ENCODE results near the gene ADAMTS6. TPM values are rescaled to one million over a fixed set of nuclear protein-coding genes. Genes with fewer than 3 reads are reported as not detected.

The ADAMTS6 gene
- total RNA-seq, 1 donor, result 150 TPM

GRCh38 chr5:65151614-65152013 lies 330.1 kb downstream of the ADAMTS6 start:
- H3K27me3 ChIP-seq (ENCODE audit: insufficient read depth, low read length), result no peaks in the 10 kb centered on the region
- no peak for DNase-seq (ENCODE audit: insufficient read length, low spot score, missing footprints)
- no peak for TF ChIP-seq CTCF (IDR thresholded peaks at IDR 0.05; ENCODE audit: extremely low read depth, low read depth, low read length)
- H2AFZ ChIP-seq (ENCODE audit: low read length), result no peak overlapping the region
- H3K4me3 ChIP-seq (ENCODE audit: insufficient read depth, low read length), result no peak overlapping the region
- H3K27ac ChIP-seq (ENCODE audit: low read depth, low read length), result peak overlapping the region; percentile 61
- no peaks in the 10 kb centered on the region for H4K20me1 ChIP-seq (ENCODE audit: insufficient read depth, low read length)
- H3K79me2 ChIP-seq (ENCODE audit: insufficient read depth, low read length), result peaks cover 3% of the 10 kb centered on the region
- H3K4me2 ChIP-seq (ENCODE audit: insufficient read depth, low read length), result no peak overlapping the region
- no peaks in the 10 kb centered on the region for H3K9me3 ChIP-seq (ENCODE audit: low read depth, low read length)
- peaks cover 18% of the 10 kb centered on the region for H3K4me1 ChIP-seq (ENCODE audit: insufficient read depth, low read length)
- peaks cover 43% of the 10 kb centered on the region for H3K36me3 ChIP-seq (ENCODE audit: insufficient read depth, low read length)

GRCh38 chr5:65150599-65151304 lies 331.0 kb downstream of the ADAMTS6 start:
- H2AFZ ChIP-seq (ENCODE audit: low read length), result no peak overlapping the region
- peak; percentile 36 for DNase-seq (ENCODE audit: insufficient read length, low spot score, missing footprints)
- no peaks in the 10 kb centered on the region for H3K9me3 ChIP-seq (ENCODE audit: low read depth, low read length)
- H4K20me1 ChIP-seq (ENCODE audit: insufficient read depth, low read length), result no peaks in the 10 kb centered on the region
- H3K4me2 ChIP-seq (ENCODE audit: insufficient read depth, low read length), result no peak overlapping the region
- H3K27me3 ChIP-seq (ENCODE audit: insufficient read depth, low read length), result no peaks in the 10 kb centered on the region
- no peak overlapping the region for H3K27ac ChIP-seq (ENCODE audit: low read depth, low read length)
- H3K79me2 ChIP-seq (ENCODE audit: insufficient read depth, low read length), result peaks cover 3% of the 10 kb centered on the region
- H3K36me3 ChIP-seq (ENCODE audit: insufficient read depth, low read length), result peaks cover 44% of the 10 kb centered on the region
- H3K4me1 ChIP-seq (ENCODE audit: insufficient read depth, low read length), result peaks cover 18% of the 10 kb centered on the region
- H3K4me3 ChIP-seq (ENCODE audit: insufficient read depth, low read length), result no peak overlapping the region
- no peak for TF ChIP-seq CTCF (IDR thresholded peaks at IDR 0.05; ENCODE audit: extremely low read depth, low read depth, low read length)

GRCh38 chr5:65149827-65150226 lies 331.9 kb downstream of the ADAMTS6 start:
- no peaks in the 10 kb centered on the region for H3K27me3 ChIP-seq (ENCODE audit: insufficient read depth, low read length)
- H3K79me2 ChIP-seq (ENCODE audit: insufficient read depth, low read length), result peaks cover 3% of the 10 kb centered on the region
- H3K36me3 ChIP-seq (ENCODE audit: insufficient read depth, low read length), result peaks cover 51% of the 10 kb centered on the region
- H4K20me1 ChIP-seq (ENCODE audit: insufficient read depth, low read length), result no peaks in the 10 kb centered on the region
- peaks cover 18% of the 10 kb centered on the region for H3K4me1 ChIP-seq (ENCODE audit: insufficient read depth, low read length)
- H3K4me2 ChIP-seq (ENCODE audit: insufficient read depth, low read length), result no peak overlapping the region
- TF ChIP-seq CTCF (IDR thresholded peaks at IDR 0.05; ENCODE audit: extremely low read depth, low read depth, low read length), result no peak
- no peak overlapping the region for H3K4me3 ChIP-seq (ENCODE audit: insufficient read depth, low read length)
- H2AFZ ChIP-seq (ENCODE audit: low read length), result no peak overlapping the region
- no peak overlapping the region for H3K27ac ChIP-seq (ENCODE audit: low read depth, low read length)
- DNase-seq (ENCODE audit: insufficient read length, low spot score, missing footprints), result no peak
- no peaks in the 10 kb centered on the region for H3K9me3 ChIP-seq (ENCODE audit: low read depth, low read length)

GRCh38 chr5:65144136-65144871 lies 337.4 kb downstream of the ADAMTS6 start:
- H3K4me2 ChIP-seq (ENCODE audit: insufficient read depth, low read length), result no peak overlapping the region
- no peaks in the 10 kb centered on the region for H3K27me3 ChIP-seq (ENCODE audit: insufficient read depth, low read length)
- H2AFZ ChIP-seq (ENCODE audit: low read length), result no peak overlapping the region
- peak; percentile 30 for DNase-seq (ENCODE audit: insufficient read length, low spot score, missing footprints)
- H3K27ac ChIP-seq (ENCODE audit: low read depth, low read length), result peak overlapping the region; percentile 72
- H3K79me2 ChIP-seq (ENCODE audit: insufficient read depth, low read length), result no peaks in the 10 kb centered on the region
- TF ChIP-seq CTCF (IDR thresholded peaks at IDR 0.05; ENCODE audit: extremely low read depth, low read depth, low read length), result no peak
- H3K4me1 ChIP-seq (ENCODE audit: insufficient read depth, low read length), result peaks cover 21% of the 10 kb centered on the region
- no peaks in the 10 kb centered on the region for H4K20me1 ChIP-seq (ENCODE audit: insufficient read depth, low read length)
- H3K9me3 ChIP-seq (ENCODE audit: low read depth, low read length), result no peaks in the 10 kb centered on the region
- H3K4me3 ChIP-seq (ENCODE audit: insufficient read depth, low read length), result no peak overlapping the region
- H3K36me3 ChIP-seq (ENCODE audit: insufficient read depth, low read length), result peaks cover 23% of the 10 kb centered on the region
